Ovary (tissue), 9 donors: ENCODE measurements around the gene LAIR1. TPM values are rescaled to one million over a fixed set of nuclear protein-coding genes. Genes with fewer than 3 reads are reported as not detected.

Source experiments
- DNase-seq, 5 donors: peaks; one replicate each; pipeline ENCODE4 v3.0.0-alpha.2; 2019 to 2020
- H3K27ac ChIP-seq, 2 donors: fragments of 200-600 bp; one replicate each; pipeline versions ENCODE4 v1.5.1 to v1.8.0; 2019 to 2022
- H3K27me3 ChIP-seq: fragments of 200-600 bp; one replicate; pipeline ENCODE4 v1.8.0; 2022
- H3K36me3 ChIP-seq: fragments of 200-600 bp; sonication (generic); one replicate; pipeline ENCODE4 v1.5.1; 2019
- H3K4me1 ChIP-seq: one replicate; pipeline ENCODE4 v1.8.1; 2013; ENCODE audit warnings: mild to moderate bottlenecking, moderate library complexity; ENCODE audit not compliant: insufficient read depth
- H3K4me3 ChIP-seq: fragments of 200-600 bp; sonication (generic); one replicate; pipeline ENCODE4 v1.5.1; 2017
- H3K9me3 ChIP-seq, 2 donors: fragments of 200-600 bp in 1 of 2; sonication (generic) in 1 of 2; one replicate each; pipeline versions ENCODE4 v1.5.1 to v1.8.1; 2013 to 2019; ENCODE audit warnings: mild to moderate bottlenecking in 1 of 2, moderate library complexity in 1 of 2
- EP300 ChIP-seq: sonication (generic); formaldehyde crosslinking; IDR thresholded peaks from one replicate; pipeline ENCODE4 v1.6.1; 2017; ENCODE audit warnings: antibody characterized with exemption
- POLR2A ChIP-seq: fragments of 450-650 bp; IDR thresholded peaks from one replicate; pipeline ENCODE4 v1.6.1; 2017; ENCODE audit warnings: antibody characterized with exemption, mild to moderate bottlenecking, moderate library complexity
- WGBS, 3 donors: extraction: QIAGEN DNeasy Blood & Tissue Kit in 1 of 3; methylation state at CpG; one replicate each; pipeline versions ENCODE4 v1.1.5 to v1.1.7; 2013 to 2017; 5-methylcytosine and 5-hydroxymethylcytosine counted together
- intact Hi-C, 4 donors: fragments of 100-400 bp; cut with DNase I; formaldehyde crosslinking; loops; one replicate each; pipeline versions ENCODE4 v1.11.0 to v1.15.1; 2022 to 2023
- polyA plus RNA-seq, 2 donors: library from polyadenylated mRNA; stranded (reverse); fragments of 200-250 nt in 1 of 2; fragments of 350-450 nt in 1 of 2; fragmentation: Illumina TruSeq in 1 of 2; extraction: RNeasy Lipid Tissue Mini Kit (QIAGEN cat#74804) in 1 of 2; gene quantifications; one replicate each; pipeline ENCODE4 v1.2.3, GENCODE V29; 2013 to 2014
- total RNA-seq, 7 donors: library from RNA; depleted of rRNA in 2 of 7; stranded (reverse); fragments of >200 nt in 2 of 7; fragmentation: NEBNext Ultra II Directional in 3 of 7; extraction: Animal tissue kit (Norgen Biotek cat#: 25700) in 3 of 7; gene quantifications; one replicate each; pipeline versions ENCODE4 v1.1.0 to v1.2.4, GENCODE V29; 2016 to 2023
- TF ChIP-seq, protein P1 (sequence below), 3 donors: fragments of 450-650 bp in 2 of 3; fragments of 200-600 bp in 1 of 3; IDR thresholded peaks; one replicate each; pipeline versions ENCODE4 v1.5.1 to v1.8.0; 2016 to 2022; ENCODE audit warnings: antibody characterized with exemption in 3 of 3, mild to moderate bottlenecking in 1 of 3
- donor health status: DM: no; HTN: no; CAD: no; lungs with moderate emphysema.
- donor health status: DM: no; HTN: no; CAD: no.
- donor health status: Bipolar disorder and iron deficiency.
- donor health status: DM: yes; HTN: yes; CAD: no.
- donor health status: DM: no; HTN: no; CAD: no.
- donor health status: DM: yes; HTN: yes; CAD: no.

LAIR1 gene
- total and polyA plus RNA-seq, 9 donors, result 4.7 to 22.2 (median 6.9) TPM

DNA sequence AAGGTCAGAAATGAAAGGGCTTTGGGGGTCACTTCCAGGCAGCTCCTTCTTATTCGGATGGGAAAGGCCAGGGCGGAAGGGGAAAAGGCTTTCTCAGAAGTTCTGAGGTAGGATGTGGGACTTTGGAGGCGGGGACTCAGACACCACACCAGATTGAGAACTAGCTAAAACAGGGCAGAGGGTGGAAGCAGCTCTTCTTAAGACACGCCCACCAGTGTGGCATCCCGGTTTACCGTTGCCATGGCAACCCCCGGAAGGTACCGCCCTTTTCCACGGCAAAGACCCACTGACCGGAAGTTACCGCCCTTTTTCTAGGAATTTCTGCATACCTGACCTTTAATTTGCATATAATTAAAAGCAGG is 48.0 kb downstream of the LAIR1 start:
- no peak for DNase-seq
- no peaks in the 10 kb centered on the region for H3K9me3 ChIP-seq
- H3K36me3 ChIP-seq, result no peaks in the 10 kb centered on the region
- 32 to 60% (median 46%) methylated on average over 11 of the region's 11 CpGs for WGBS, 3 donors
- no peaks in the 10 kb centered on the region for H3K27me3 ChIP-seq
- H3K27ac ChIP-seq, result no peak overlapping the region
- H3K4me1 ChIP-seq, result no peaks in the 10 kb centered on the region
- TF ChIP-seq POLR2A (no peak), EP300 (no peak)
- TF ChIP-seq, protein P1, sequence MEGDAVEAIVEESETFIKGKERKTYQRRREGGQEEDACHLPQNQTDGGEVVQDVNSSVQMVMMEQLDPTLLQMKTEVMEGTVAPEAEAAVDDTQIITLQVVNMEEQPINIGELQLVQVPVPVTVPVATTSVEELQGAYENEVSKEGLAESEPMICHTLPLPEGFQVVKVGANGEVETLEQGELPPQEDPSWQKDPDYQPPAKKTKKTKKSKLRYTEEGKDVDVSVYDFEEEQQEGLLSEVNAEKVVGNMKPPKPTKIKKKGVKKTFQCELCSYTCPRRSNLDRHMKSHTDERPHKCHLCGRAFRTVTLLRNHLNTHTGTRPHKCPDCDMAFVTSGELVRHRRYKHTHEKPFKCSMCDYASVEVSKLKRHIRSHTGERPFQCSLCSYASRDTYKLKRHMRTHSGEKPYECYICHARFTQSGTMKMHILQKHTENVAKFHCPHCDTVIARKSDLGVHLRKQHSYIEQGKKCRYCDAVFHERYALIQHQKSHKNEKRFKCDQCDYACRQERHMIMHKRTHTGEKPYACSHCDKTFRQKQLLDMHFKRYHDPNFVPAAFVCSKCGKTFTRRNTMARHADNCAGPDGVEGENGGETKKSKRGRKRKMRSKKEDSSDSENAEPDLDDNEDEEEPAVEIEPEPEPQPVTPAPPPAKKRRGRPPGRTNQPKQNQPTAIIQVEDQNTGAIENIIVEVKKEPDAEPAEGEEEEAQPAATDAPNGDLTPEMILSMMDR (IDR thresholded peaks at IDR 0.05), result no peak
- H3K4me3 ChIP-seq, result no peak overlapping the region
- intact Hi-C loops, result loop anchor here in 1 of 4 donors (1.0 kb wide), 1 partner anchor 28 kb away; no protein-coding TSS in a partner anchor

DNA sequence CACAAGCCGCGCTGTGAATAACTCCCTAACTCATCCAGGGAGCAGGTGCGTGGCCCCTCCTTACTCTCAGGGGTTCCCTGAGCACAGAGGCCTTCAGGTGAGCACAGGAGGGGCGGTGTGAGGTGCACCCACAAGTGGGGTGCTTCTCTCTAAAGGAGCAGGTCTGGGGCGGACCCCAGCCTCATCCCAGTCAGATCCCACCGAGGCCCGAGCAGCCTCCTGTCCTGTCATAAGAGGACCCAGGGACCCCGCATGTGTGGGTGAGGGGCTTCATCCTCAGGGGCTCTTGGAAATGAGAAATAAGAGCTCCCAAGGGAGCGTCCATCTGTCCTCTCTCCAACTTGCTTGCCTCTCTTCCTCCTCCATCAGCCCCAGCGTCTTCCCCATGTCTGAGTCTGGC is 48.8 kb downstream of the LAIR1 start:
- intact Hi-C loops, result loop anchor here in 1 of 4 donors (1.0 kb wide), 1 partner anchor 28 kb away; no protein-coding TSS in a partner anchor
- whole genome bisulfite sequencing, 3 donors, result 74 to 83% (median 76%) methylated on average over 10 of the region's 10 CpGs
- no peaks in the 10 kb centered on the region for H3K4me1 ChIP-seq
- H3K36me3 ChIP-seq, result no peaks in the 10 kb centered on the region
- H3K27ac ChIP-seq, result no peak overlapping the region
- no peaks in the 10 kb centered on the region for H3K27me3 ChIP-seq
- DNase-seq, result no peak
- H3K9me3 ChIP-seq, result no peaks in the 10 kb centered on the region
- H3K4me3 ChIP-seq, result no peak overlapping the region
- TF ChIP-seq EP300 (no peak), POLR2A (no peak)
- TF ChIP-seq, protein P1 (IDR thresholded peaks at IDR 0.05), result no peak

DNA sequence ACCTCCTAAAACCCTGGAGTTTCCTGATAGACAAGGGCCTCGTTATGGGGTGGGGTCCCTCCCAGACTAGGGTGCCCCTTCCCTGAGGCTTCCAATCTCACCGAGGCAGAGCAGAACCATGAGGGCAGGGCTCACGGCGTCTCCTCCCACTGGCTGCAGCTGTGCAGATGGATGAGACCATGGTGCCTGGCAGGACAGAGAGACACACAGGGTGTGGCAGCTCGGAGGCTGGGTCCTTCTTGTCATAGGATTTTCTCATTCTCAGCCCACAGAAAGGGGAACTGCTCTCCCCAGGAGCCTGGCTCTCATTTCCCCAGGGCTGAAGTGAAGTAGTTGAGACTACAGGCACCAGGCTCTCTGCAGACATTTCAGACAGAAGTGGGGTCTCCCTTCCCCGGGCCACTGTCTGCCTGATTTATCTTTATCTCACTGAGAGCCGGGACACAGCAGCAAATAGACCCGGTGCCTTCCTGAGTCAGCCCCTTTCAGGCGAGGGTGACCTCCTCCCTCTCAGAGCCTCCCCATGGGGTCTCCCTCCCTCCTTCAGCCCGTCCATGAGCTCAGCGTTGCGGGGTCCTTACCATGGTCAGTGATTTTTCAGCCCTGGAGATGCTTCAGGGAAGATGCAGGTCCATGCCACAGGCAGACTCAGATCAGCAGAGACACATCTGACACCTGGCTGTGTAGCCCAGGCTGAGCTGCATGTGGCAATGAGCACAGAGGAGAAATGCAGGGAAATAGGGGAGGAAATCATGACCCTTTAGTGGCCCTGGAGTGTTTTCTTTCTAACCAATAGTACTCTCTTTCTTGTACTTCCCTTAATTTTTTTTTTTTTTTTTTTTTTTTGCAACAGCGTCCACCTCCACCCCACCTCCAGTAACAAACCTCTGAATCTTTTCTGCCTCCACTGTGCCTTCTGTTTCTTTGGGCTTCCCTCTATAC is 52.0 kb downstream of the LAIR1 start, which contains the start of gene LILRA5:
Gene LILRA5 (minus strand): TSS at position 731 of the 942 bp plus-strand sequence. CDS start 147 bp downstream, at position 584.
- Histone ChIP-seq H3K4me1 (no peaks in the 10 kb centered on the region), H3K4me3 (no peak within 1 kb of the TSS), H3K27ac (no peak within 1 kb of the TSS), H3K36me3 (no peaks in the 10 kb centered on the region), H3K27me3 (no peaks in the 10 kb centered on the region), H3K9me3 (no peaks in the 10 kb centered on the region)
- no peak for TF ChIP-seq POLR2A
- TF ChIP-seq, protein P1 (IDR thresholded peaks at IDR 0.05), result no peak
- TF ChIP-seq EP300, result no peak
- WGBS, 3 donors, result 44 to 54% (median 53%) methylated on average over 12 to 13 of the region's 13 CpGs
- DNase-seq, result no peak
- intact Hi-C loops, result no loop called here

DNA sequence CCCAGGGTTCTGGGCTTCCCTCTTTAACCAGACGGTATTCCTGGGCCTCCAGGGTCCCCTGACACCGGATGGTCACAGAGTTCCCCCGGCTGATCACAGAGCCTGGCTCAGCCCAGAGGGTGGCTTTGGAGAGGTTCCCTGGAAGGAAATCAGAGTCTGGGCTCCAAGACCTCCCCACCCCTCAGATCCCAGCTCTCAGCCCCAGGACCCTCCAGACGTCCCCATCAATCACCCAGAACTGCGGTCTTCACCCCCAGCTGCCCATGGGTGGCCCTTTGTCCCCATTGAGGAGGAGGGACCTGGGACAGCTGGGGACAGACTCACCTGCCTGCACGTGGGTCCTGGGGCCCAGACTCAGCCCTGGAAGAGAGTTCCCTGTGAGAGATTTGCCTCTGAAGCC is 52.7 kb downstream of the LAIR1 start:
- no peak overlapping the region for H3K4me3 ChIP-seq
- WGBS, 3 donors, result 53 to 70% (median 63%) methylated on average over 5 to 6 of the region's 6 CpGs
- TF ChIP-seq, protein P1 (IDR thresholded peaks at IDR 0.05), result no peak
- TF ChIP-seq EP300 (no peak), POLR2A (no peak)
- no peaks in the 10 kb centered on the region for H3K27me3 ChIP-seq
- intact Hi-C loops, result no loop called here
- no peaks in the 10 kb centered on the region for H3K9me3 ChIP-seq
- no peaks in the 10 kb centered on the region for H3K36me3 ChIP-seq
- no peak overlapping the region for H3K27ac ChIP-seq
- no peak for DNase-seq
- H3K4me1 ChIP-seq, result no peaks in the 10 kb centered on the region
